ENCODE results near the gene P2RX3. TPM values are rescaled to one million over a fixed set of nuclear protein-coding genes. Genes with fewer than 3 reads are reported as not detected.
"Not testable (repeated sequence)": the region's sequence is repeated elsewhere in the genome, so short reads cannot be mapped to it uniquely, and the experiment has no call there.

The P2RX3 gene
- not detected for polyA plus RNA-seq (2012; ENCODE audit: low read depth, missing spikeins)

GRCh38 chr11:57338142-57338541 lies at the start of gene P2RX3:
TSS of gene P2RX3 (plus strand) at chr11:57338352. CDS start at chr11:57338551, 199 bp downstream.
- TF ChIP-seq POU2F2 (IDR thresholded peaks at IDR 0.05; ENCODE audit: low read depth, low read length) (no peak), POLR2A (IDR thresholded peaks at IDR 0.05; ENCODE audit: low read depth, low read length) (no peak), SPI1 (IDR thresholded peaks at IDR 0.05; ENCODE audit: low read depth, low read length) (no peak), POLR2AphosphoS5 (IDR thresholded peaks at IDR 0.05; ENCODE audit: low read depth, low read length) (no peak), TAF1 (IDR thresholded peaks at IDR 0.05; ENCODE audit: low read depth, low read length) (no peak), PAX5 (IDR thresholded peaks at IDR 0.05; ENCODE audit: insufficient read depth, low read length, severe bottlenecking) (no peak)
- DNase-seq (ENCODE audit: insufficient read length, low spot score) (no peak), FAIRE-seq (no peak)

- FAIRE-seq (no peak), DNase-seq (ENCODE audit: insufficient read length, low spot score) (no peak)
- TF ChIP-seq TAF1 (IDR thresholded peaks at IDR 0.05; ENCODE audit: low read depth, low read length) (no peak), SPI1 (IDR thresholded peaks at IDR 0.05; ENCODE audit: low read depth, low read length) (no peak), PAX5 (IDR thresholded peaks at IDR 0.05; ENCODE audit: insufficient read depth, low read length, severe bottlenecking) (no peak)
These were observed 49.2 kb upstream of the P2RX3 start for GRCh38 chr11:57288771-57289579.

- TF ChIP-seq POLR2A (IDR thresholded peaks at IDR 0.05; ENCODE audit: low read depth, low read length) (no peak), PAX5 (IDR thresholded peaks at IDR 0.05; ENCODE audit: insufficient read depth, low read length, severe bottlenecking) (no peak), POU2F2 (IDR thresholded peaks at IDR 0.05; ENCODE audit: low read depth, low read length) (no peak), POLR2AphosphoS5 (IDR thresholded peaks at IDR 0.05; ENCODE audit: low read depth, low read length) (no peak), SPI1 (IDR thresholded peaks at IDR 0.05; ENCODE audit: low read depth, low read length) (no peak), TAF1 (IDR thresholded peaks at IDR 0.05; ENCODE audit: low read depth, low read length) (no peak)
- DNase-seq (ENCODE audit: insufficient read length, low spot score): no peak
- no peak for FAIRE-seq
These were observed 47.9 kb upstream of the P2RX3 start for GRCh38 chr11:57290288-57290687.

- DNase-seq (ENCODE audit: insufficient read length, low spot score): no peak
- FAIRE-seq: no peak
- no peak for TF ChIP-seq SPI1 (IDR thresholded peaks at IDR 0.05; ENCODE audit: low read depth, low read length)
- TF ChIP-seq POLR2AphosphoS5 (IDR thresholded peaks at IDR 0.05; ENCODE audit: low read depth, low read length): no peak
- no peak for TF ChIP-seq POLR2A (IDR thresholded peaks at IDR 0.05; ENCODE audit: low read depth, low read length)
- no peak for TF ChIP-seq TAF1 (IDR thresholded peaks at IDR 0.05; ENCODE audit: low read depth, low read length)
- no peak for TF ChIP-seq PAX5 (IDR thresholded peaks at IDR 0.05; ENCODE audit: insufficient read depth, low read length, severe bottlenecking)
- TF ChIP-seq POU2F2 (IDR thresholded peaks at IDR 0.05; ENCODE audit: low read depth, low read length): no peak
These were observed 43.7 kb upstream of the P2RX3 start for GRCh38 chr11:57294225-57295131.

GRCh38 chr11:57296205-57296604 lies 41.9 kb upstream of the P2RX3 start:
- not testable (repeated sequence) for DNase-seq (ENCODE audit: insufficient read length, low spot score); FAIRE-seq

GRCh38 chr11:57297221-57297620 lies 40.9 kb upstream of the P2RX3 start:
- DNase-seq (ENCODE audit: insufficient read length, low spot score) (no peak), FAIRE-seq (no peak)
- no peak for TF ChIP-seq PAX5 (IDR thresholded peaks at IDR 0.05; ENCODE audit: insufficient read depth, low read length, severe bottlenecking)
- TF ChIP-seq SPI1 (IDR thresholded peaks at IDR 0.05; ENCODE audit: low read depth, low read length): no peak
- TF ChIP-seq POU2F2 (IDR thresholded peaks at IDR 0.05; ENCODE audit: low read depth, low read length): no peak
- no peak for TF ChIP-seq POLR2AphosphoS5 (IDR thresholded peaks at IDR 0.05; ENCODE audit: low read depth, low read length)
- TF ChIP-seq POLR2A (IDR thresholded peaks at IDR 0.05; ENCODE audit: low read depth, low read length): no peak
- no peak for TF ChIP-seq TAF1 (IDR thresholded peaks at IDR 0.05; ENCODE audit: low read depth, low read length)

GRCh38 chr11:57299150-57299737 lies 38.9 kb upstream of the P2RX3 start:
- FAIRE-seq (no peak), DNase-seq (ENCODE audit: insufficient read length, low spot score) (no peak)
- TF ChIP-seq SPI1 (IDR thresholded peaks at IDR 0.05; ENCODE audit: low read depth, low read length) (no peak), POLR2AphosphoS5 (IDR thresholded peaks at IDR 0.05; ENCODE audit: low read depth, low read length) (no peak), POLR2A (IDR thresholded peaks at IDR 0.05; ENCODE audit: low read depth, low read length) (no peak), POU2F2 (IDR thresholded peaks at IDR 0.05; ENCODE audit: low read depth, low read length) (no peak), TAF1 (IDR thresholded peaks at IDR 0.05; ENCODE audit: low read depth, low read length) (no peak), PAX5 (IDR thresholded peaks at IDR 0.05; ENCODE audit: insufficient read depth, low read length, severe bottlenecking) (no peak)

GRCh38 chr11:57300785-57301184 lies 37.4 kb upstream of the P2RX3 start:
- DNase-seq (ENCODE audit: insufficient read length, low spot score): no peak
- TF ChIP-seq TAF1 (IDR thresholded peaks at IDR 0.05; ENCODE audit: low read depth, low read length): no peak
- no peak for TF ChIP-seq POLR2AphosphoS5 (IDR thresholded peaks at IDR 0.05; ENCODE audit: low read depth, low read length)
- no peak for TF ChIP-seq PAX5 (IDR thresholded peaks at IDR 0.05; ENCODE audit: insufficient read depth, low read length, severe bottlenecking)
- no peak for TF ChIP-seq SPI1 (IDR thresholded peaks at IDR 0.05; ENCODE audit: low read depth, low read length)
- FAIRE-seq: no peak

GRCh38 chr11:57301711-57302423 lies 36.3 kb upstream of the P2RX3 start:
- no peak for TF ChIP-seq SPI1 (IDR thresholded peaks at IDR 0.05; ENCODE audit: low read depth, low read length)
- no peak for TF ChIP-seq POLR2AphosphoS5 (IDR thresholded peaks at IDR 0.05; ENCODE audit: low read depth, low read length)
- no peak for TF ChIP-seq TAF1 (IDR thresholded peaks at IDR 0.05; ENCODE audit: low read depth, low read length)
- no peak for TF ChIP-seq PAX5 (IDR thresholded peaks at IDR 0.05; ENCODE audit: insufficient read depth, low read length, severe bottlenecking)
- TF ChIP-seq POLR2A (IDR thresholded peaks at IDR 0.05; ENCODE audit: low read depth, low read length): no peak
- no peak for TF ChIP-seq POU2F2 (IDR thresholded peaks at IDR 0.05; ENCODE audit: low read depth, low read length)
- FAIRE-seq (no peak), DNase-seq (ENCODE audit: insufficient read length, low spot score) (no peak)
